ENCODE results near the gene LTC4S.

Gene LTC4S

DNA sequence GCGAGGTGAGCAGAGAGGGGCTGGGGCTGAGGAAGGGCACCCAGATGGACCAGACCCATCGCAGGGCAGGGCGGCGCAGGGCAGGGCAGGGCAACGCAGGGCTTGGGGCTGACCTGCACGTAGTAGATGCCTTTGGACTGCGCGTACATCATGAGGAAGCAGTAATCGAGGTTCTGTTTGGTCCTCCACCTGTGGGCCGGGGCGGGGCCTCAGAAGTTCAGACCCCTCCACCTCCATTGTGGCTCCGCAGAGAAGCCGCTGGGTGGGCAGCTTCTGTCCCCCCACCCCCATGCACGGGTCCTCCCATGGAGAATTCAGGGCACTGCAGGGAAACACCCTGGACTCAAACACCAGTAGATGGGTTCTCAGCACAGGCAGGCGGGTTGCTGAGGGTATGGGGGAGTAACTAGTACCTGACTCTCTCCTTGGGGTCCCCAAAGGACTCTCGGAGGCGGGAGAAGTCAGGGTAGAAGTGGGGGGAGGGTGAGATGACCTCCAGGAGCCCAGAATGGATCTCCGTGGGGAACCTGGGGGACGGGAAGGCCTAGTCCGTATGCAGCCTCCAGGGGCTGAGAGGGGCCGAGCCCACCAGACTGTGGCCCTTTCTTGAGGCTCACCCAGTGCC lies 6.4 kb downstream of the LTC4S start:
- TF ChIP-seq, protein P1, sequence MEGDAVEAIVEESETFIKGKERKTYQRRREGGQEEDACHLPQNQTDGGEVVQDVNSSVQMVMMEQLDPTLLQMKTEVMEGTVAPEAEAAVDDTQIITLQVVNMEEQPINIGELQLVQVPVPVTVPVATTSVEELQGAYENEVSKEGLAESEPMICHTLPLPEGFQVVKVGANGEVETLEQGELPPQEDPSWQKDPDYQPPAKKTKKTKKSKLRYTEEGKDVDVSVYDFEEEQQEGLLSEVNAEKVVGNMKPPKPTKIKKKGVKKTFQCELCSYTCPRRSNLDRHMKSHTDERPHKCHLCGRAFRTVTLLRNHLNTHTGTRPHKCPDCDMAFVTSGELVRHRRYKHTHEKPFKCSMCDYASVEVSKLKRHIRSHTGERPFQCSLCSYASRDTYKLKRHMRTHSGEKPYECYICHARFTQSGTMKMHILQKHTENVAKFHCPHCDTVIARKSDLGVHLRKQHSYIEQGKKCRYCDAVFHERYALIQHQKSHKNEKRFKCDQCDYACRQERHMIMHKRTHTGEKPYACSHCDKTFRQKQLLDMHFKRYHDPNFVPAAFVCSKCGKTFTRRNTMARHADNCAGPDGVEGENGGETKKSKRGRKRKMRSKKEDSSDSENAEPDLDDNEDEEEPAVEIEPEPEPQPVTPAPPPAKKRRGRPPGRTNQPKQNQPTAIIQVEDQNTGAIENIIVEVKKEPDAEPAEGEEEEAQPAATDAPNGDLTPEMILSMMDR (IDR thresholded peaks at IDR 0.05; ENCODE audit: borderline replicate concordance, insufficient read depth, low read depth, low read length) = no peak
- H3K4me3 ChIP-seq (ENCODE audit: low read depth, low read length) = no peak overlapping the region

DNA sequence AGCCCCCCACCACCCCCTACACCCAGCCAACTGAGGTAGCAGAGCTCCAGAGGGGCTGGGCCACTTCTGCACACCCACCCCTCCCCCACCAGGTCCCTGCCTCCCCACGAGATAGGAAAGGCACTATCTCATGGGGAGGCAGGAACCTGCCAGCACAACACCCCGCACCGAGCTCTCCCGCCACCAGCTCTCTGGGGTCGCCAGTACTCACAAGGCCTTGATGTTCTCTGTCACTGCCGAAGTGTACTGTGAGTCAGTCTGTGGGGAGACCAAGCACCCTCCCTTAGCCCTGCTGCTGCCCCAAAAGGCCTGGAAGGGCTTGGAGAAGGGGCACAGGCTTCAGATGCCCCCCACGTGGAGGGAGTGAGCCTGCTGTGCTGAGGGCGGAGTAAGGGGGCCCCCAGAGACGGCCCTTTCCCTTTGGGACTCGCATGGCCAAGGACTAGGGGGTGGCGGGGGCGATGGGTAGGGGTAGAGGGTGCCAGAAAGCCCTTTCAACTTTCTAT lies 7.0 kb downstream of the LTC4S start:
- TF ChIP-seq, protein P1 (IDR thresholded peaks at IDR 0.05; ENCODE audit: borderline replicate concordance, insufficient read depth, low read depth, low read length) = no peak
- no peak overlapping the region for H3K4me3 ChIP-seq (ENCODE audit: low read depth, low read length)

DNA sequence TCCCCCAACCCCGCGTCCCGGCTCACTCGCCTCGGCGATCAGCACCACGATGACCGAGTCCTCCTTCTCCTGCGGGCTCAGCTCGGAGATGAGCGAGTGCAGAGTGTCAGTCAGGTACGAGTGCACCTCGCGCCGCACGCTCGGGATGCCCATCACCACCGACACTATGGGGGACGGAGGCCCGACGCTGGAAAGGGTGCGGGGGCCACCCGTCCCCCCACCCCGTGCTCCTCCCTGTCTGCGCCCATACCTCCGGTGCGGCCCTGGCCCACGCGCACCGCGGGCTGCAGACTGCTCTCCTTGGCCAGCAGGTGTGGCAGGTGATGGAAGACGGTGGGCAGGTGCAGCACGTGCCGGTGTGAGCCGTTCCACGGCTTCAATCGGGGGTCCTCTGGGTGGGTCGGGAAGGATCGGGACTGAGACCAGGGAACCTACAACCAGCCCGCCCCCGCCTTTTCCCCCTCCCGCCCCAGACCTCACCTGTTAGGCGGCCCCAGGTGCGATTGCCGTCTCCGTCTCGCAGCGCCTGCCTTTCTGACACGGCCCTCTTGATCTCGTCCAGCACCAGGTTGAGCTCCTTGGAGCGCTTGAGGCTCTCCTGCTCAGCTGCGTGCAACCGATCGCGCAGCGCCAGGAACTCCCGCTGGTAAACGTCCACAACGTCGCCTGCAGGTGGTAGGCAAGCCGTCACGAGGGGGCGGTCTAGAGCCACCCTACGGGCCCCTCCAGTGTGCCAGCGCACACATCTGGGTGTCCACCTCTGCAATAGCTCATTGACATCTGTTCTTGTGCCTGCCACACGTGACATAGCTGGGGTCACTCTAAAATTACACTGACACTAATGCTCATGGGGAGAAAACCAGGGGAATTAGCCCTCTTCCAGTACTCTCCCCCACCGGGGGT lies 7.8 kb downstream of the LTC4S start:
- H3K4me3 ChIP-seq (ENCODE audit: low read depth, low read length) = no peak overlapping the region
- TF ChIP-seq, protein P1 (IDR thresholded peaks at IDR 0.05; ENCODE audit: borderline replicate concordance, insufficient read depth, low read depth, low read length) = peak; percentile 93

DNA sequence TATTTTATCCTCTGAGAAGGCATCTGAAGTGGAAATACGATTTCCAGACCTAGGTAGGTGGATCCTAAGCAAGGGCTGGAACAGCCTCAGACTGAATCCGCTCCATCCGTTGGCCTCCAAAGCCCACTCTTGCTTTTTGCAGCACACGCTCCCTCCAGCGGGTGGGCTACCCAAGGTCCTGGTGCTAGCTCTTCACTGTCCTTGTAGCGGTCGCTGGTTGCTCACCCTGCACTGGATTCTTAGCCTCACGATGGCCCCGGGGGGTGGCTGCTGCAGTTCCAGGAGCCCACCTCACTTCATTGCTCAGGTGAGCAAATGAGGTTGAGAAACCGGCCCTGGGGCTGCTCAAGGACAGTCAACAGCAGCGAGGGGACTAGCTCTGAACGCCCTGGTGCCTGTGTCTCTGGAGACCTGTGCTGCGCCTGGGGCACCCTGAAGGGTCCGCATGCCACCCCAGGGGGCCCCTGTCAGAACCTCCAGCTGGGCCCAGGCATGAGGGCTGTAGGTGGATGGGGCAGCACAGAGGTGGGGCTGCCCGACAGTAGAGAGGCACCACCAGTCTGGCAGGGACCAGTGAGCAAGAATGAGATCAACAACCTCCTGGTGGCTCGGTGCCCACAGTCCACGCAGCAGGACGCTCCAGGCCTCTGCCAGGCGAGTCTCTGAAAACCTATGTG lies 8.6 kb downstream of the LTC4S start:
- H3K4me3 ChIP-seq (ENCODE audit: low read depth, low read length) = no peak overlapping the region
- TF ChIP-seq, protein P1 (IDR thresholded peaks at IDR 0.05; ENCODE audit: borderline replicate concordance, insufficient read depth, low read depth, low read length) = no peak

DNA sequence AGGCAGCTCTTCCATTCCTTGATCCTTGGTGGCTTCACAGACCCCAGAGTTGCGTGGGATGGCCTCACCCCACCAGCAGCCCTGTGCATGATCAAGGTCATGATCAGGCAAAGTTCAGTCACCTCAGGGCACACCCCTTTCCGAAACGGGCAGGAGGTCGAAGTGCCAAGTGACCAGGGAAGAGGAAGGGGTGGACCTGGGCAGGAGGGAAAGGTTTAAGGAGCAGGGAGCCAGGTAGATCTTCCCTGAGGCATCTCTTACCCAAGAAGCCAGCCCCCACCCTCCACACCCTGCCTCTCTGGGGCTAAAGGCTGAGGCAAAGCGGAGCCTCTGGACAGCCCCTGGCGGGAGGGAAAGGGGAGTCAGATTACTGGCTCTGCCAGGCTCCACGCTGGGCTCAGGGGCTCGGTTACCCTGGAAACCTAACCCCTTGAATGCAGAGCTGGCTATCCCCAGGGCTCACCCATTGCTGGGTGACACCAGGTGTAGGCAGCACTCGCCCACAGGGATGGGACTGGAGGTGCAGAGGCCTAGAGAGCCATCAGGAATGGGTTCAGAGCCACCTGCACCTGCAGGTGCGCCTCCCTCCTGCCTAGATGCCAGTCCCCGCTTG lies 9.3 kb downstream of the LTC4S start:
- TF ChIP-seq, protein P1 (IDR thresholded peaks at IDR 0.05; ENCODE audit: borderline replicate concordance, insufficient read depth, low read depth, low read length) = no peak
- H3K4me3 ChIP-seq (ENCODE audit: low read depth, low read length) = no peak overlapping the region

DNA sequence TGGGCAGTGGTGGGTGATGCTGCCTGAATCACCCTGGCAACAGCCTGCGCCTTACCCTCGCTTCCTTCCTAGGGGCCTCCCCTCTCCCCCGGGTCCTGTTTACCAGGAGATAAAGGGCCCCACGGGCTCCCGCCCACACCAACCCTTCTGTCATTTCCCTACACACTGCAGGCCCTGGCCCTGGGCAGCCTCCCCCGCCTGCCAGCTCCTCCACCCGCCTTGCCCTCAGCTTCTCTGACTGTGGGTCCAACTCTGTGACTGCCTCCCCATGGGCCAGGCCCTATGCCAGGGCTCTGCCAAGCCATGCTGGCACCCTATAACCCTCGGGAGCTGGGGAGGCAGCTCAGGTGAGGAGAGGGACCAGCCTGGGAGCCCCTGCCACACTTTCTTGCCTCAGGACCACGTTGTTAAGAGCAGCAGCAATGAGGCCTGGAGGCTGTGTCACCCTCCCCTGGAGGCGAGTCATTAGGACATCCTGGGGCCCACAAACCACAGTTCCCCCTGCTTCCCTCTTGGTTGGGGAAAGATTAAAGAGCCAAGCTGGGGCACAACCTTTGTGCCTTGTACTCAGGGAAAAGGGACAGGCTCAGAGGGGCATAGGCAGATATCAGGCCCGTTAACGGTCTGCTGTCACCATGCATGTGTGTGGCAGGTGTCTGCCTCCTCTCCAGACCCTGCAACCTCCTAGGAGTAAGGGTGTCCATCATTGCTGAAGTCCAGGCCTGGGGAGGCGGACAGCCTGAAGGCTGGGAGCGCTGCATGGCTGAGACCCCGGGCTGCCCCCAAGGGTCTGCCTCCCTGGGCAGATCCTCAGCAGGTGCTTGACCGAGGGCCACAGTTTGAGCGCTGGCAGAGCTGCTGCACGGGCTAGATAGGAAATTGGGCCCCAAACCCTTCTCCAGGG lies 10.1 kb downstream of the LTC4S start:
- H3K4me3 ChIP-seq (ENCODE audit: low read depth, low read length) = no peak overlapping the region
- TF ChIP-seq, protein P1 (IDR thresholded peaks at IDR 0.05; ENCODE audit: borderline replicate concordance, insufficient read depth, low read depth, low read length) = no peak

Data from GM12875 (cell line).